Activated CD4-positive, alpha-beta memory T cell treated with anti-CD3 and anti-CD28 coated beads for 36 hours (primary cell): Measurements from ENCODE around the gene CHD2. TPM values are rescaled to one million over a fixed set of nuclear protein-coding genes. Genes with fewer than 3 reads are reported as not detected.

ENCODE experiments used
- CTCF ChIA-PET: fragments of 350-600 bp; sonication (Branson Sonifier 250); formaldehyde crosslinking; loops from one replicate; lab custom pipeline; 2021; ENCODE audit warnings: antibody characterized with exemption, inconsistent platforms; lab: Charles Lee
- POLR2A ChIA-PET: fragments of 350-600 bp; sonication (Branson Sonifier 250); formaldehyde crosslinking; loops from one replicate; lab custom pipeline; 2021; ENCODE audit warnings: antibody characterized with exemption; lab: Charles Lee
- DNase-seq: peaks from one replicate; pipeline ENCODE4 v3.0.0-alpha.2; 2020
- H3K27ac Mint-ChIP-seq: one replicate; pipeline ENCODE4 v1.8.0; 2021; ENCODE audit warnings: mixed read lengths
- H3K27me3 Mint-ChIP-seq: one replicate; pipeline ENCODE4 v1.8.0; 2021; ENCODE audit warnings: mixed read lengths
- H3K36me3 Mint-ChIP-seq: one replicate; pipeline ENCODE4 v1.8.0; 2021; ENCODE audit warnings: mixed read lengths
- H3K4me1 Mint-ChIP-seq: one replicate; pipeline ENCODE4 v1.8.0; 2021; ENCODE audit warnings: low read depth, mixed read lengths
- H3K4me3 Mint-ChIP-seq: one replicate; pipeline ENCODE4 v1.8.0; 2021; ENCODE audit warnings: mild to moderate bottlenecking, mixed read lengths
- H3K9me3 Mint-ChIP-seq: one replicate; pipeline ENCODE4 v1.8.0; 2021; ENCODE audit warnings: mixed read lengths
- intact Hi-C: fragments of 100-400 bp; cut with micrococcal nuclease; formaldehyde crosslinking; loops from one replicate; pipeline ENCODE4 v1.15.1; 2023
- total RNA-seq, 2 experiments: library from RNA; stranded (reverse); gene quantifications; one replicate each; pipeline ENCODE4 v1.2.3, GENCODE V29; 2021

Gene CHD2
- total RNA-seq, 2 experiments from 2014 or later = 113 to 121 TPM

GRCh38 chr15:93044301-93045190, 144.4 kb downstream of the CHD2 start:
- no peak overlapping the region for H3K4me3 Mint-ChIP-seq
- no peak overlapping the region for H3K27ac Mint-ChIP-seq
- no peaks in the 10 kb centered on the region for H3K36me3 Mint-ChIP-seq
- H3K9me3 Mint-ChIP-seq = peaks cover 10% of the 10 kb centered on the region
- peaks cover 11% of the 10 kb centered on the region for H3K4me1 Mint-ChIP-seq
- ChIA-PET CTCF (interaction anchor here (1.4 kb wide), 1 partner anchor 14 kb away, joined by 3 read pairs; no protein-coding TSS in a partner anchor), POLR2A (no interaction called here)
- intact Hi-C loops = no loop called here
- no peaks in the 10 kb centered on the region for H3K27me3 Mint-ChIP-seq
- no peak for DNase-seq

GRCh38 chr15:93045191-93045785, 145.2 kb downstream of the CHD2 start:
- DNase-seq = no peak
- Mint-ChIP-seq H3K36me3 (no peaks in the 10 kb centered on the region), H3K27me3 (no peaks in the 10 kb centered on the region), H3K9me3 (peaks cover 10% of the 10 kb centered on the region), H3K4me3 (no peak overlapping the region), H3K27ac (no peak overlapping the region), H3K4me1 (peaks cover 11% of the 10 kb centered on the region)
- ChIA-PET CTCF (interaction anchor here (0.6 to 1.5 kb wide), 3 partner anchors 8 to 164 kb away, joined by 3 to 4 read pairs (median 3); no protein-coding TSS in a partner anchor), POLR2A (no interaction called here)
- intact Hi-C loops = no loop called here

GRCh38 chr15:93046120-93046519, 146.0 kb downstream of the CHD2 start:
- peaks cover 11% of the 10 kb centered on the region for H3K4me1 Mint-ChIP-seq
- no peak overlapping the region for H3K27ac Mint-ChIP-seq
- H3K27me3 Mint-ChIP-seq = no peaks in the 10 kb centered on the region
- intact Hi-C loops = no loop called here
- CTCF ChIA-PET = interaction anchor here (1.5 to 2.2 kb wide), 2 partner anchors 9 to 16 kb away, joined by 3 to 7 read pairs; no protein-coding TSS in a partner anchor
- peaks cover 10% of the 10 kb centered on the region for H3K9me3 Mint-ChIP-seq
- H3K4me3 Mint-ChIP-seq = no peak overlapping the region
- no peak for DNase-seq
- no peaks in the 10 kb centered on the region for H3K36me3 Mint-ChIP-seq
- POLR2A ChIA-PET = no interaction called here

GRCh38 chr15:93046721-93047120, 146.6 kb downstream of the CHD2 start:
- Mint-ChIP-seq H3K9me3 (peaks cover 10% of the 10 kb centered on the region), H3K27me3 (no peaks in the 10 kb centered on the region), H3K36me3 (no peaks in the 10 kb centered on the region), H3K4me1 (peaks cover 11% of the 10 kb centered on the region), H3K27ac (no peak overlapping the region), H3K4me3 (no peak overlapping the region)
- DNase-seq = no peak
- intact Hi-C loops = no loop called here
- CTCF ChIA-PET = interaction anchor here (1.0 to 2.2 kb wide), 4 partner anchors 9 to 1073 kb away, joined by 3 to 7 read pairs (median 4); no protein-coding TSS in a partner anchor
- POLR2A ChIA-PET = interaction anchor here (0.6 kb wide), 1 partner anchor 18 kb away, joined by 3 read pairs; no protein-coding TSS in a partner anchor

GRCh38 chr15:93047621-93048425, 147.7 kb downstream of the CHD2 start:
- H3K27ac Mint-ChIP-seq = no peak overlapping the region
- H3K36me3 Mint-ChIP-seq = no peaks in the 10 kb centered on the region
- intact Hi-C loops = no loop called here
- ChIA-PET POLR2A (no interaction called here), CTCF (interaction anchor here (1.0 to 2.2 kb wide), 3 partner anchors 15 to 1072 kb away, joined by 3 to 7 read pairs (median 4); no protein-coding TSS in a partner anchor)
- no peak overlapping the region for H3K4me3 Mint-ChIP-seq
- H3K4me1 Mint-ChIP-seq = peaks cover 11% of the 10 kb centered on the region
- peaks cover 10% of the 10 kb centered on the region for H3K9me3 Mint-ChIP-seq
- peak; percentile 37 for DNase-seq
- H3K27me3 Mint-ChIP-seq = no peaks in the 10 kb centered on the region

GRCh38 chr15:93048426-93048721, 148.2 kb downstream of the CHD2 start:
- Mint-ChIP-seq H3K9me3 (peaks cover 10% of the 10 kb centered on the region), H3K4me1 (peaks cover 11% of the 10 kb centered on the region), H3K36me3 (no peaks in the 10 kb centered on the region), H3K4me3 (no peak overlapping the region), H3K27ac (no peak overlapping the region), H3K27me3 (no peaks in the 10 kb centered on the region)
- intact Hi-C loops = no loop called here
- CTCF ChIA-PET = no interaction called here
- no peak for DNase-seq
- POLR2A ChIA-PET = no interaction called here

GRCh38 chr15:93048759-93049161, 148.6 kb downstream of the CHD2 start:
- ChIA-PET CTCF (no interaction called here), POLR2A (no interaction called here)
- H3K4me3 Mint-ChIP-seq = no peak overlapping the region
- peaks cover 11% of the 10 kb centered on the region for H3K4me1 Mint-ChIP-seq
- DNase-seq = no peak
- H3K27ac Mint-ChIP-seq = no peak overlapping the region
- H3K9me3 Mint-ChIP-seq = peaks cover 10% of the 10 kb centered on the region
- H3K27me3 Mint-ChIP-seq = no peaks in the 10 kb centered on the region
- no peaks in the 10 kb centered on the region for H3K36me3 Mint-ChIP-seq
- intact Hi-C loops = no loop called here

- peaks cover 10% of the 10 kb centered on the region for H3K9me3 Mint-ChIP-seq
- no peak for DNase-seq
- no peaks in the 10 kb centered on the region for H3K36me3 Mint-ChIP-seq
- ChIA-PET CTCF (no interaction called here), POLR2A (no interaction called here)
- H3K4me1 Mint-ChIP-seq = peaks cover 11% of the 10 kb centered on the region
- intact Hi-C loops = no loop called here
- H3K27me3 Mint-ChIP-seq = no peaks in the 10 kb centered on the region
- no peak overlapping the region for H3K4me3 Mint-ChIP-seq
- H3K27ac Mint-ChIP-seq = no peak overlapping the region
Observed at GRCh38 chr15:93049233-93049632, 149.1 kb downstream of the CHD2 start.

GRCh38 chr15:93049914-93050578, 149.9 kb downstream of the CHD2 start:
- CTCF ChIA-PET = interaction anchor here (1.2 kb wide), 1 partner anchor 37 kb away, joined by 3 read pairs; no protein-coding TSS in a partner anchor
- no peaks in the 10 kb centered on the region for H3K36me3 Mint-ChIP-seq

GRCh38 chr15:93050648-93051047, 150.5 kb downstream of the CHD2 start:
- H3K36me3 Mint-ChIP-seq = no peaks in the 10 kb centered on the region
- no peak overlapping the region for H3K4me3 Mint-ChIP-seq
- ChIA-PET CTCF (interaction anchor here (1.0 to 1.2 kb wide), 2 partner anchors 15 to 36 kb away, joined by 3 read pairs; no protein-coding TSS in a partner anchor), POLR2A (no interaction called here)
- H3K4me1 Mint-ChIP-seq = peaks cover 11% of the 10 kb centered on the region
- intact Hi-C loops = no loop called here
- H3K9me3 Mint-ChIP-seq = peaks cover 10% of the 10 kb centered on the region
- no peaks in the 10 kb centered on the region for H3K27me3 Mint-ChIP-seq
- DNase-seq = no peak
- H3K27ac Mint-ChIP-seq = no peak overlapping the region

More at GRCh38 chr15:93049914-93050578, 149.9 kb downstream of the CHD2 start:
- DNase-seq = no peak
- Mint-ChIP-seq H3K27ac (no peak overlapping the region), H3K4me3 (no peak overlapping the region), H3K9me3 (peaks cover 10% of the 10 kb centered on the region), H3K4me1 (peaks cover 11% of the 10 kb centered on the region), H3K27me3 (no peaks in the 10 kb centered on the region)
- POLR2A ChIA-PET = no interaction called here
- intact Hi-C loops = no loop called here
